ENCODE results near the gene FAAP24.
"Not testable (repeated sequence)": the region's sequence is repeated elsewhere in the genome, so short reads cannot be mapped to it uniquely, and the experiment has no call there.

Gene FAAP24, protein sequence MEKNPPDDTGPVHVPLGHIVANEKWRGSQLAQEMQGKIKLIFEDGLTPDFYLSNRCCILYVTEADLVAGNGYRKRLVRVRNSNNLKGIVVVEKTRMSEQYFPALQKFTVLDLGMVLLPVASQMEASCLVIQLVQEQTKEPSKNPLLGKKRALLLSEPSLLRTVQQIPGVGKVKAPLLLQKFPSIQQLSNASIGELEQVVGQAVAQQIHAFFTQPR

DNA sequence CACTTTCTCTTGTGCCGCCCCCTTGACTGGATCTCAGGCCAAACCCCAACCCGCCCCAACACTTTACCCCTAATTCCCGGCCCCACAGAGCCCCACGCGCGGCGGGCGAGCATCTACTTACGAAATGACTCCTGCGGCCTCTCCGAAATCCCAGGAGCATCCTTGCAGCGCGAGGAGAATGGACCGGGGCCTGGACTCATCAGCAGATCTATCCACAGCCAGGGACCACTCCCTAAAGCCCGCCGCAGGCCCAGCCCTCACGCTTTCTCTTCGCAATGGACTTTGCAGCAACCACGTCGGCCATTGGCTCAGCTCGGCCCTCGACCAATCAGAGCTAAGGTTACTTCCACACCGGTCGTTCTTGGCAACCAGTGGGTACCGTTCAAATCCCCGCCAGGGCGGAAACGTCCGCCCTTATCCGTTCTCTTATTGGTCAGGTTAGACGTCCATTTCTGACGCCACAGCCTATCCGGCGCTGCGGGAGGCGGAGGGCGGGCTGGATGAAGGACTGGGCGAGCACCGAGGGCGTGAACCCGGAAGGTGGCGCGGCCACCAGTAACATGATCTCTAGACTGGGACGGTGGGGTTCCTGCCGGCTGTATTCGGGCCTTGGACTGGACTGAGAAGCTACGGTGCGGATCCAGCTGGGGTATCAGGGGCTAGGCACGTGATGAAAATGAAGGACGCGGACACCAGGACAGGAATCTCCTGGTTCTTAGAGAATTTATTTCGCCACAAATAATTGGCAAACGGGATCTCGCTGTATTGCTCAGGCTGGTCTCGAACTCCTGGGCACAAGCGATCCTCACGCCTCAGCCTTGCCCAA lies at the start of gene FAAP24, which contains the start of gene CEP89:
TSS of gene FAAP24 (plus strand) at position 528 of the 826 bp plus-strand sequence. CDS start 955 bp downstream, outside the sequence.
TSS of gene CEP89 (minus strand) at position 244 of the 826 bp plus-strand sequence. CDS start at position 160, 84 bp downstream.
- Histone ChIP-seq H3K4me3 (peak within 1 kb of the TSS; percentile 75 to 97 (median 84)), H3K27ac (peak within 1 kb of the TSS; percentile 32 to 87 (median 82))

DNA sequence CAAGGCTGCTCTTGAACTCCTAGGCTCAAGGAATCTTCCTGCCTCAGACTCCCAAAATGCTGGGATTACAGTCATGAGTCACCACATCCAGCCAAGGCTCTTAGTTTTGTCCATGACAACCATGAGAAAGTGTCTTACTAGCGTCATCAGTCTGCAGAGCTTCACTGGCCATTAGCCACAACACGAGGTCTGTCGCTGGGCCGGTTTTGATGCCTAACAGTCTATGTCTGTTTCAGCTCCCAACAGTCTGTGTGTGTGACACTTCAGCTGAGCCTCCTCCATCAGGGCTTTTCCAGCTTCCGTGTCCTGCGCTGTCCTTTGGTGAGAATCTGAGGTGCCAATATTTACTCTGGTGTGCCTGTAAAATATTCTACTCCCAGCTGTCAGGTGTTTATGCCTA lies 47.8 kb upstream of the FAAP24 start:
- H3K27ac ChIP-seq, result no peak overlapping the region
- H3K4me3 ChIP-seq, result no peak overlapping the region

DNA sequence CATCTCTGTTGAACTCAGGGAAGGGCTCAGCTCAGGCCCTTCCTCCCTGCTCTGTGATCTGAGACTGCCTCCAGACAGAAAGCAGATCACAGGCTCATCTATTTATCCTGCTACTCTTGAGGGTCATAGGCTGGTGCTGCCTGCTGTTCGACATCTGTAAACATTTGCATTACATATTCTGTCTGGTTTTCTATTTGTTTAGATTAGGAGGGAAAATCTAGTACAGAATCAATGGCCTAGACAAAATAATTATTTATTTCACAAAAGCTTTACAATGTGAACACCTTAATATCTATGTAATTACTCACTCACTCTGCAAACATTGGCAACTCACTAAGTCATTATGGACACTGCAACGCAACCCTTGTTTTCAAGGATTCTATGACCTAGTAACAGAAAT lies 43.2 kb upstream of the FAAP24 start:
- Histone ChIP-seq H3K27ac (no peak overlapping the region), H3K4me3 (no peak overlapping the region)

DNA sequence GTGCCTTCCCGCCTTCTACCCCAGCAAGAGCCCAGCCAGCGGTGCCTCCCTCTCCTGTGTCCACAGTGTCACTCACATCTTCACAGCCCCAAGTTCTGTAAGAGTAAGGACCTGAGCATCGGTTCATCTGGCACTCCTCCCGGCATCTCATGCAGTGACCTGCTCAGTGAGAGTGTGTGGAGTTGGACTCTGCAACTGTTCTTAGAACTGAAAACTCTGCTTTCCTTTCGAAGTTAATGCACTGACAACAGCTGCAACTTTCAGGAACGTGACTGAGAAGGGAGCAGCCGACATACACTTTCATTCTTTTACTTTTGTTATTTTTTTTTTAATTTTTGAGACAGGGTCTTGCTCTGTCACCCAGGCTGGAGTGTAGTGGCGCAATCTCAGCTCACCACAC lies 41.5 kb upstream of the FAAP24 start:
- H3K4me3 ChIP-seq, result no peak overlapping the region

DNA sequence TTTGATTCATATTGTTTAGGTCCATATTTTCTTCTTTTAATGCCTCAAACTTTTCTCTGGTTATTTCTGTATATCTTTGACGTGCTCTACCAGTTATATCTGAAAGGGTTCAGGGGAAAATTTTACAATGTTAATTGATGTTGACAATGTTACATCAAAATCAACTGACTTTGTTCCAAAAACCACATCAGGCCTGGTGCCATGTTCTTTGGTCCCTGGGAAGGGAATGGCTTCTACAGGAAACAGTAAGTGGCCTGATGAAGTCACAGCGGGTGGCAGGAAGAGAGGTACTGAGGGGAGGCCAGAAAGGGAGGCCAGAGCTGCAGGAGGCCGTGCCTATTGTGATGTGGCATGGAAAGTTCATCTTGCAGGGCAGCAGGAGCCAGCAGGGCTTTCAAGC lies 38.5 kb upstream of the FAAP24 start:
- no peak overlapping the region for H3K27ac ChIP-seq
- H3K4me3 ChIP-seq, result no peak overlapping the region

More for the DNA sequence above, 41.5 kb upstream of the FAAP24 start:
- H3K27ac ChIP-seq, result no peak overlapping the region

DNA sequence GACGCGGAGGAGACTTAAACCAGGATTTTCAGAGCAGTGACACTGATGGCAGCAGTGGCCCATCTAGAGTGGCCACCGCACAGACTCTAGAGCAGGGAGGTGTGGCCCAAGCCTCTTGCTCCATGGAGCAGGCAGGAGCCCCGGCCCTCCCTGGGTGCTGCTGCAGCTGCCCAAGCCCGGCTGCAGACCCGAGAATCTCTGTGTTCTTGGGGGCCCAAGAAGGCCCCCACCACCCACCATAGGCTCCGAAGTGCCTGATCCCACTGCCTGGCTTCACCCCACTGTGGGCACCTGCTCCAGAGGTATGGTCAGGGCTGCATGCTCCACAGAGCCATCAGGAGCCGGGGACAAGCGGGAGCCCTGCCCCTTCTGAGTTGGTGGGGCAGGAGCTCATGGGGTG lies 36.4 kb upstream of the FAAP24 start:
- no peak overlapping the region for H3K27ac ChIP-seq
- H3K4me3 ChIP-seq, result no peak overlapping the region

DNA sequence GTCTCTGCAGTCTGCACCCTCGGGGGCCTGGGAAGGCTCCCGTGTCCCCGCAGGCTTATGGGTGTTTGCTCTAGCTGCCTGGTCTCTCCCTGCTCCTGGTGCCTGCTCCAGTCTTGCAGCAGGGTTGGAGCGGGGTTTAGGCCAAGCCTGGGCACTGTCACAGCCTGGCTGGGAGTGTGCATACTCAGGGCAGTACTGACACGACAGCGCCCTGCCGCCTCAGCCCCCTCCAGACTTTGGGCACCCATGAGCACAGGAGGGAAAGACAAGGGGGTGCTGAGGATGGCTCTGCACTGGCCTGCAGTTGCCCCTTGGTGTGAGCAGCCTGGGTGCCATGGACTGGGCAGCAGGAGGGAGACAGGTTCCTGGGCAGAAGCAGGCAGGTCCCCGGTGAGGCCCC lies 36.0 kb upstream of the FAAP24 start:
- Histone ChIP-seq H3K4me3 (no peak overlapping the region), H3K27ac (no peak overlapping the region)

DNA sequence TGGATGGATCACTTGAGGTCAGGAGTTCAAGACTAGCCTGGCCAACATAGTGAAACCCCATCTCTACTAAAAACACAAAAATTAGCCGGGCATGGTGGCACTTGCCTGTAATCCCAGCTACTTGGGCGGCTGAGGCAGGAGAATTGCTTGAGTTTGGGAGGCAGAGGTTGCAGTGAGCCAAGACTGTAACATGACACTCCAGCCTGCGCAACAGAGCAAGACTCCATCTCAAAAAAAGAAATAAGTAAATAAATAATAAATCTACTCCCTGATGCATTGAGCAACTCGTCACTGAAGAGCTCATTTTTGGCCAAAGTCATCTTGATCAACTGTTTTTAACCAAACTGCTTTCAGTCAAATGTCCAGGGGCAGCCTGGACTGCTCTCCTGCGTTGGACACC lies 30.8 kb upstream of the FAAP24 start:
- not testable (repeated sequence) for H3K27ac ChIP-seq, H3K4me3 ChIP-seq

DNA sequence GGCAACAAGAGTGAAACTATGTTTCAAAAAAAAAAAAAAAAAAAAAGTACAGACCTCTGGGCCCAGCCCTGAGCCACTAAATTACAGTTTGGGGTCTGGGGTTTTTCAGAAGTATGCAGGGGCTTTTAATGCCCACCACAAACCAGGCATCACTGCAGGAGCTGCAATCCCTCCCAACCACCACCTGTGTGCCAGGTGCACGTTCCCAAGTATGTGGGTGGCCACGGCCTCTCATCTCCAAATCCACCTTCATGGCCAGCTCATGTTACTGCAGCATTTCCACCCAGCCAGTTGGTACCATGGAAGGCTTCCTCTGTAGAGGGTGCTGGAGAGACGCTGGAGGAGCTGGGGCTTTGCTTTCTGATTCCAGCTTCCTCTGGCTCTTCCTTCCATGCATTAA lies 26.8 kb upstream of the FAAP24 start:
- no peak overlapping the region for H3K27ac ChIP-seq
- H3K4me3 ChIP-seq, result no peak overlapping the region

DNA sequence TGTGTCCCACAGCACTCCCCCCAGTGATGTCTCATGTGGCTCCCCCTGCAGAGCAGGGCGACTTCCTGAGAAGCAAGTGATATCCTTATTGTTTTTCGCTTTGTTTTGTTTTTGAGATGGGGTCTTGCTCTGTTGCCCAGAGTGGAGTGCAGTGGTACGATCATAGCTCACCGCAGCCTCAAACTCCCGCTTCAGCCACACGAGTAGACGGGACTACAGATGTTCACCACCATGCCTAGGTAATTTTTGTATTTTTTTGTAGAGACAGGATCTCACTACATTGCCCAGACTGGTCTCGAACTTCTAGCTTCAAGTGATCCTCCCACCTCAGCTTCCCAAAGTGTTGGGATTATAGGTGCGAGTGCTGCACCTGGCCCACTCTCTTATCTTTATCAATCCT lies 5.3 kb upstream of the FAAP24 start:
- no peak overlapping the region for H3K27ac ChIP-seq
- H3K4me3 ChIP-seq, result no peak overlapping the region

DNA sequence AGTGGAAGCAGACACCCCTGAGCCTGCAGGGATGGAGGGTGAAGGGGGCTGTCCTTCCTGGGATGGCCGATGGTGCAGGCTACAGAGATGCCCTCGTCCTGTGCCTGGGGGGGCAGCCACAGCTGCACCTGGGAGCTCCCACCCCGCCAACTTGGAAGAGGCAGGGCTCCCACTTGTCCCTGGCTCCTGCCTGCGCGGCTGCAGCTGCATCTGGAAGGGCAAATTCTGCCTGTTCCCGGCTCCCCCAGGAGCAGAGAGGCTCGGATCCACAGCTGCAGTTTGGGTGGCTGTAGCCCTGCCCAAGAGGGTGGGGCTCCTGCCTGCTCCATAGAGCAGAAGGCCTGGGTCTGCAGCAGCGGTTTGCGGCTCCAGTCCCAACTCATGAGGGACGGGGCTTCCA lies 2.5 kb upstream of the FAAP24 start:
- H3K27ac ChIP-seq, result no peak overlapping the region
- no peak overlapping the region for H3K4me3 ChIP-seq

DNA sequence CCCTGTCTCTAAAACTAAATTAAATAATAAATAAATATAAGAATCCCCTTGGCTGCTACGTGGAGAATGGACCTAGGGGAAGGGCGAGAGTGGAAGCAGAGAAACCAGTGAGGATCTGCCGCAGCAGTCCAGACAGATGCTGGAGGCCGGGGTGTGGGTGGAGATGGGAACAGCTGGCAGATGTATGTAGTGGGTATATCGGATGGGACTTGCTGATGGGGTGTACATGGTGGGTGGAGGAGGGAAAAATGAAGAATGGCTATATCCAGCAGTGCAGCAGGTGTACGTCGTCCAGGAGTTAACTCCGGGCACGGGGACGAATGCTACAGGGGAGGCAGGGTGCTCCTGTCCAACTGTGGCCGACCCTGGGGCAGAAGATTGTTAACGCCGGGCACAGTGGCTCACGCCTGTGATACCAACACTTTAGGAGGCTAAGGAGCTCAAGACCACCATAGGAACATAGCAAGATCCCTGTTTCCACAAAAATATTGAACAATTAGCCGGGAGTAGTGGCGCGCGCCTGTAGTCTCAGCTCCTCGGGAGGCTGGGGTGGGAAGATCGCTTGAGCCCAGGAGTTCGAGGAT lies 938 bp upstream of the FAAP24 start:
- peak overlapping the region; percentile 75 to 97 (median 84) for H3K4me3 ChIP-seq
- peak overlapping the region in 16 of 21 experiments; percentile 15 to 82 (median 61) for H3K27ac ChIP-seq

DNA sequence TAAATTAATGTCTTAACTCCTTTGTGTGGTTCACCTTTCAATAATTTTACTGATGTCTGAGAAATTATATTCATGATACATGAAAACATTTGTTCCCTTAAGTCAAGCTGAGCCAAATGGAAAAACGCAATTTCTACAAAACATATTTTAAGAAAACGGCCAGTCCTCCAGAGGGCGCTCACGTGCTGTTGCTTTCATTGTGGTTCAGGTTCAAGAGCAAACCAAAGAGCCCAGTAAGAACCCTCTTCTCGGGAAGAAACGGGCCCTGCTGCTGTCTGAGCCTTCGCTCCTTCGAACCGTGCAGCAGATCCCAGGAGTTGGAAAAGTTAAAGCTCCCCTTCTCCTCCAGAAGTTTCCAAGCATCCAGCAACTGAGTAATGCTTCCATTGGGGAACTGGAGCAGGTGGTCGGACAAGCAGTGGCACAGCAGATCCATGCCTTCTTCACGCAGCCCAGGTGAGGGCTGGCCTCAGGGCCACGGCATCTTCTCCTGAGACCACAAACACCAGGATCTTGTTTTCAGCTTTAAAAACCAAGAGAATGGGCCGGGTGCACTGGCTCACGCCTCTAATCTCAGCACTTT lies 4.3 kb downstream of the FAAP24 start:
- Histone ChIP-seq H3K27ac (no peak overlapping the region), H3K4me3 (no peak overlapping the region)

DNA sequence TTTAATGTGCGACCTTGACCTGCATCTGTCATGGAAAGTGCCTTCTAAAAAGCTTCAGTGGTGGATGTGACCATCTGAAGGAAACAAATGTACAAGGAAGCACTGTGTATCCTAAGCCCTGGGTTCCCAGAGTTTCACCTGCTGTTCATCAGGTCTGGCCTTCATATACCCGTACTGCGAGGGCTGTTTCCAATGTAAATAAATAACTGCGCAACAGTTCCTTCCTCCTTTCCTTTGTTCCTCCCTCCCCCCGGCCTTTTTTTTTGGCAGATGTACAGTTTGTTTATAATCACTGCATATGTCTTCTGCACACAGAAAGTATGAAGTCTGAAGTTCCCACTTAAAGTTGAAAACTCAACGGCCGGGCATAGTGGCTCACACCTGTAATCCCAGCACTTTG lies 5.2 kb downstream of the FAAP24 start:
- Histone ChIP-seq H3K27ac (peak overlapping the region in 1 of 21 experiments; percentile 8), H3K4me3 (no peak overlapping the region)

DNA sequence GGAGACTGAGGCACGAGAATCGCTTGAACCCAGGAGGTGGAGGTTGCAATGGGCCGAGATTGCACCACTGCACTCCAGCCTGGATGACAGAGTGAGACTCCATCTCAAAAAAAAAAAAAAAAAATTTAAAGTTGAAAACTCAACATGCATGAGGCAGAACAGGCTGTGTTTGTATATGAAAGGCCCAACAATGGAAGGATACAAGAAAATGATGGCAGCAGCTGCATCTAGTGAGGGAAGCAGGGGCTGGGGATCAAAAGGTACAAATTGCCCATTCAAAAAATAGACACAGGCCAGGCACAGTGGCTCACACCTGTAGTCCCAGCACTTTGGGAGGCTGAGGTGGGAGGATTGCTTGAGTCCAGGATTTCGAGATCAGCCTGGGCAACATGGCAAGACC lies 5.8 kb downstream of the FAAP24 start:
- not testable (repeated sequence) for H3K27ac ChIP-seq, H3K4me3 ChIP-seq

DNA sequence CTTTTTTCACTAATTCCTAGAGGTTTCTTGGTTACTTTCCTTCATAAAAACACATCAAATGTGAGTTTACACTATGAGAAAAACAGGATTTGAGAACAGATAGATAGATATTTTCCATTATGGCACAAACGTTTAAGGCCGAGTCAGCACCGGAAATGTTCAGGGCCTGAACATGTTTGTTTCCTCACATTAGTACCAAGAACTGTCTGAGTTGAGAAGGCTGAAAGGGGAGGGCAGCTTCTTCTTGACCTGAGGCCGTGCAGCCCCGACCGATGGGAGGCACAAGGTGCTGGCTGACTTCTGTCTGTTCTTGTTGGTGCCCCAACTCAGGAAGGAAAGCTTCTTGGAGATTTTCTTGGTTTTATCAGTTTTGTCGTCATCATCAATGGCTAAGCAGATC lies 7.8 kb downstream of the FAAP24 start:
- not testable (repeated sequence) for H3K27ac ChIP-seq

DNA sequence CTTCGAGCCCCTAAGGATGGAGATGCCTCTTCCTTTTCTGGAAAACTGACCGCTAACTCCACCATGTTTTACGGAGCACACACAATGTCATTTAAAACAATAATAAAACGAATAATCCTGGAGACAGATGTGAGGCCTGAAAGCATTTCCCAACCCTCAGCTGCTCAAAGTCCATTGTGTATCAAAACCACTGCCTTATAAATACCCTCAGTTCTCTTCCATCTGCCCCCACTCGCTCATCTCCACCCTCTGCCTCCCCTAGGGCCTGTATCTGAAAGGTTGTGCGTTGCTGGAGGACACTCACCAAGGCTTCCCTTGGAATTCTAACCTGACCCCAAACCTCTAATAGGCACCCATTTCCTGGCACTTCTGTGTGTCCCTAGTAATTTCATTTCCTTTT lies 10.4 kb downstream of the FAAP24 start:
- H3K27ac ChIP-seq, H3K4me3 ChIP-seq: not testable (repeated sequence)

More for the DNA sequence above, 7.8 kb downstream of the FAAP24 start:
- H3K4me3 ChIP-seq, result not testable (repeated sequence)

DNA sequence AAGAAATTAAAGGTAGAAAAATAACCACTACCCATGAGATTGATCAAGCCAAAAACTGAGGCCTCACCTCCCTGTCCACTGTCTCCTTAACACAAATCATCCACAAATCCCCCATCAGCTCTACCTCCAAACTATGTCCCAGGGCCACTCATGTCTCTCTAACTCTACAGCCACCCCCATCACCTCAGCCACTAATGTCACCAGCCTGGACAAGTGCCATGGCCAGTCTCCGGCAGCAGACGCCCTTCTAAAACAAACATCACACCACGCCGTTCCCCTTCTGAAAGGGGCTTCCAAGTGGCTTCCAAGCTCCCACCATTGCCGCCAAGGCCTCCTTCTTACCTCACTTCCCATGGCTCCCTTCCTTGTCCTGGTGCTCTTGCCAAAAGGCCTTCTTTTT lies 16.2 kb downstream of the FAAP24 start:
- H3K27ac ChIP-seq, H3K4me3 ChIP-seq: not testable (repeated sequence)

DNA sequence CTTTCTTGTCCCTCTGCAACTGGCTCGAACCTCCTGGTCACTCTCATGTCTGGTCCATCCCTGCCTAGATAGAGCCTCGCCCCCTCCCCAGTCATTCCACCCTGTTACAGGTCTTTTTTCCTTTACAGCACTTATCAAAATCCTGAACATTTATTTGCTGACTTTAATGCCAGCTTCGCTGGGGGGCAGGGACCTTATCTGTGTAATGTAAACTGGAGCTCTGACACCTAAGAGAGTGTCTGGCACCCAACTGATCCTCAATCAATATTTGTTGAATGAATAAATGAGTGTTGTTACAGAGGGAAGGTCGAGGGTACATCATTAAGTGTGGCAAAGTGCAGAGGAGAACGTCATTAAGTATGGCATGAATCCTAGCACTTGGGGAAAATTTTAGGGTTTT lies 16.7 kb downstream of the FAAP24 start:
- H3K4me3 ChIP-seq, result no peak overlapping the region
- no peak overlapping the region for H3K27ac ChIP-seq

DNA sequence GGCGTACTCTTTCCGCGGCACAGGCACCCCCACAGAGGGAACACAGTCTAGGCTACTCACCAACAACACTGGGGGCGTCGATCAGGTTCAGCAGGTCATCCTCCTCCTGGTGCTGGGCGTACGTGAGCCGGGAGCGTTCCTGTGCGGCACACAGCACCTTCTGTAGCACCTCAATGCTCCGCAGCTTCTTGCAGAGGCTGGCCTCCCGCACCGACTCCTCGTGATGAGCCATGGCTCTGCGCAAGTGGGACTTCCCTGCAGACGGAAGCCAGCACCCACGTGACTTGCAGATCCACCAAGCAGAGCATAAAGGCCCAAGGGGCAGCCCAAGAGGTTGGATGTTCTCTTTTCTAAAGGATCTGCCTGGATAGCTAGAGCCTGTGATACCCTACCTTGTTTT lies 23.9 kb downstream of the FAAP24 start:
- not testable (repeated sequence) for H3K27ac ChIP-seq

More for the DNA sequence above, 23.9 kb downstream of the FAAP24 start:
- H3K4me3 ChIP-seq, result not testable (repeated sequence)
